Fibroblast of mammary gland (primary cell): ENCODE measurements around the gene TMED3.

Experiments used
- DNase-seq: peaks from one replicate; pipeline ENCODE4 v3.0.0-alpha.2; 2010; ENCODE audit warnings: low read depth
- H3K4me3 ChIP-seq: 2 replicates; pipeline ENCODE4 v1.5.1; 2011; ENCODE audit warnings: low read depth, mild to moderate bottlenecking, low read length, moderate library complexity; ENCODE audit not compliant: control insufficient read depth
- CTCF ChIP-seq: conservative IDR thresholded peaks from 2 replicates; pipeline ENCODE4 v1.5.1; 2011; ENCODE audit warnings: low read depth, low read length, inconsistent platforms; ENCODE audit not compliant: control insufficient read depth, insufficient read depth

TMED3 gene

DNA sequence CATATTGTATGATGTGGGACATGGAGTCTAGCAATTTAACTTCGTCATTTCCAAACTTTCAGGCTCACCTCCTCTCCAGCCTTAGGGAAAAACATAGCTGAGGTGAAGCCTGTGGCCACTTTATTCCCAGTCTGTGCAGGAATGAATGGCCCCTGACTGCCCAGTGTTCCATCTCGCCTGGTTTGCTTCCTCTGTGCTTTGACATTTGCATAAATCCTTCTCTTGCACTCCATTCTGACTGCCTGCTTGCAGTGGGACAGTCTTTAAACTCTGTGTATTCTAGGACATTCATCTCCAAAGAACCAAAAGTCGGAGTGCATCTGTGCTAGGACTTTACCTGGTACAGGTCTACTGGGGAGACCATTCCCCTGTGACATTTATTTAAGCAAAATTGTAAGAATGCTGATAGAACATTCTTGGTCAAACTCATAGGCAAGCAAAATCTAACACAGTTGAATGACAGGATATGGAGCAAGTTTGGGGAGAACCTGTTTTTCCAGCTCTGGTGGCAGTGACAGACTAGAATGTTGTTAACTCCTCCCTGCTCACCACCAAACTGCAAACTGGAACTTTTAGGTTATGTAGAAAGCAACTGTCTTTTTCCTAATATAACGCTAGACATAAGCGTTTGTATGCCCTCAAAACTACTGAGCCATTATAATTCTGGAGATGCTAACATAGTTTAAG, 22.1 kb downstream of the TMED3 start:
- no peak for TF ChIP-seq CTCF
- H3K4me3 ChIP-seq = no peak overlapping the region
- DNase-seq = no peak

- DNase-seq = no peak
- no peak for TF ChIP-seq CTCF
- no peak overlapping the region for H3K4me3 ChIP-seq
Observed at GRCh38 chr15:79337591-79337990, 26.7 kb downstream of the TMED3 start.

DNA sequence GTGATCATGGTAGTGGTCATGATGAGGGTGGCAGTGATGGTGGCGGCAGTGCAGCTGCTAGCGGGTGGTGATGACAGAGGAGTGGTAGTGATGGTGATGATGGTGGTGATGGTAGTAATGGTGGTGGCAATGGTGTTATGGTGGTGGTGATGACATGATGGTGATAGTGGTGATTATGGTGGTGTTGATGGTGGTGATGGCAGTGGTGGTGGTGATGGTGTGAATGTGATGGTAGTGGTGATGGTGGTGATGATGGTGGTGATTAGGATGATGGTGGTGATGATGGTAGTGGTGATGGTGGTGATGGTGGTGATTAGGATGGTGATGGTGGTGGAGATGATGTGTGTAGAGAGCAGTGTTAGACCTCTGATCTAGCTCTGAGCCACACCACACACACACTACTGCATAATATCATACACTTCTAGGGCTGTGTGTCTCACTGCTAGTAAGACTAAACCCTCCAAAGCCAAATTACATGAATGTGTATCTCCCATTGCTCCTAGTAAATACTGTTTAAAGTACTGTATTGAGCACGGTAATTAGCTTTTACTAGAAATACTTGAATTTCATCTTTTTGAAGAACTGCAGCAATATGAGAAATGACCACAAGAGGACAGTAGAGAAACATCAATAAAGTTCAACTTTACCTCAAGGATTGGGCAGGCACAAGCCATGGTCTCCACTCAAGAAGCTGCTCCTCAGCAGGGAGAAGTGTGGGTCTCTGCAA, 28.8 kb downstream of the TMED3 start:
- H3K4me3 ChIP-seq = no peak overlapping the region
- TF ChIP-seq CTCF = peak; percentile 97
- peak; percentile 59 for DNase-seq

DNA sequence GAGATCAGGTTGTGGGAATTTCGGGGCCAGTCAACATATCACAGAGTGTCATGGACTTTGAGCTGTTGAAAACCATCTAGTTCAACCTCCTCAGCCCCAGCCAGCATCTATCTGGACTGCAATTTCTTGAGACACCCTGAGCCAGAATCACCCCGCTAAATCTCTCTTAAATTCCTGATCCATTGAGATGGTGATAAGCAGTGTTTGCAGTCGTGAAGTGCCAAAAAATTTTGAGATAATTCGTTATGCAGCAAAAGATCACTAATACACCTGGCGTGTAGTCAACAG, 29.3 kb downstream of the TMED3 start:
- DNase-seq = no peak
- H3K4me3 ChIP-seq = no peak overlapping the region
- TF ChIP-seq CTCF = no peak

- no peak for TF ChIP-seq CTCF
- H3K4me3 ChIP-seq = no peak overlapping the region
- DNase-seq = no peak
Observed at GRCh38 chr15:79341396-79341795, 30.5 kb downstream of the TMED3 start.

DNA sequence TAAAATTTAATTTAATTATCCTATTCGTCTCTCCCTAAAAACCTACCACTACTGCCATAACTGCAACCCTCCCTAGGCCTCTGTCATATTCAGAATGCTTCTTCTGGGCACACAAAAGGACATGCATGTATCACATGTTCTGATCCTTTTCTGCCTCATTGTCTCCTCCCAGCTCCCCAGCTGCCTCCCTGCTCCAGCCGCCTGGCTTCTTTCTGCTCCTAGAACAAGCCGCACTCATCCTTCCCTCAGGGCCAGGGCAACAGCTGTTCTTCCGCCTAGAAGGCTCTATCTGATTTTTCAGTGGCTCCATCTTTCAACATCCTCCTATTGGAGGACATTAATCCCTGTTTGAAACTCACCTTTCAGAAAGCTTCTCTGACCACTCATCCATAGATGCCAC, 38.6 kb downstream of the TMED3 start:
- no peak for TF ChIP-seq CTCF
- no peak overlapping the region for H3K4me3 ChIP-seq
- DNase-seq = no peak
